ENCODE results near the gene UBE2B. TPM values are rescaled to one million over a fixed set of nuclear protein-coding genes. Genes with fewer than 3 reads are reported as not detected.

UBE2B gene
- total RNA-seq, 1 experiment from 2014 or later = 39.7 TPM

- ATAC-seq = no peak
- H3K27me3 Mint-ChIP-seq (ENCODE audit: low read depth) = no peaks in the 10 kb centered on the region
- POLR2A ChIA-PET = interaction anchor here (2.6 kb wide), 1 partner anchor 114 kb away, joined by 10 read pairs; no protein-coding TSS in a partner anchor
- H3K9me3 Mint-ChIP-seq = no peaks in the 10 kb centered on the region
- H3K27ac Mint-ChIP-seq = peak overlapping the region; percentile 32; the same call in 1 of the 2 replicates
- no peak for DNase-seq (ENCODE audit: low spot score)
- H3K4me1 Mint-ChIP-seq = peaks cover 42% of the 10 kb centered on the region
- no peak for TF ChIP-seq ZNF263 (CRISPR knock-in tag; IDR thresholded peaks at IDR 0.05; ENCODE audit: low read depth)
- no peak for TF ChIP-seq MYBL2 (CRISPR knock-in tag; IDR thresholded peaks at IDR 0.05)
- TF ChIP-seq, protein P1, sequence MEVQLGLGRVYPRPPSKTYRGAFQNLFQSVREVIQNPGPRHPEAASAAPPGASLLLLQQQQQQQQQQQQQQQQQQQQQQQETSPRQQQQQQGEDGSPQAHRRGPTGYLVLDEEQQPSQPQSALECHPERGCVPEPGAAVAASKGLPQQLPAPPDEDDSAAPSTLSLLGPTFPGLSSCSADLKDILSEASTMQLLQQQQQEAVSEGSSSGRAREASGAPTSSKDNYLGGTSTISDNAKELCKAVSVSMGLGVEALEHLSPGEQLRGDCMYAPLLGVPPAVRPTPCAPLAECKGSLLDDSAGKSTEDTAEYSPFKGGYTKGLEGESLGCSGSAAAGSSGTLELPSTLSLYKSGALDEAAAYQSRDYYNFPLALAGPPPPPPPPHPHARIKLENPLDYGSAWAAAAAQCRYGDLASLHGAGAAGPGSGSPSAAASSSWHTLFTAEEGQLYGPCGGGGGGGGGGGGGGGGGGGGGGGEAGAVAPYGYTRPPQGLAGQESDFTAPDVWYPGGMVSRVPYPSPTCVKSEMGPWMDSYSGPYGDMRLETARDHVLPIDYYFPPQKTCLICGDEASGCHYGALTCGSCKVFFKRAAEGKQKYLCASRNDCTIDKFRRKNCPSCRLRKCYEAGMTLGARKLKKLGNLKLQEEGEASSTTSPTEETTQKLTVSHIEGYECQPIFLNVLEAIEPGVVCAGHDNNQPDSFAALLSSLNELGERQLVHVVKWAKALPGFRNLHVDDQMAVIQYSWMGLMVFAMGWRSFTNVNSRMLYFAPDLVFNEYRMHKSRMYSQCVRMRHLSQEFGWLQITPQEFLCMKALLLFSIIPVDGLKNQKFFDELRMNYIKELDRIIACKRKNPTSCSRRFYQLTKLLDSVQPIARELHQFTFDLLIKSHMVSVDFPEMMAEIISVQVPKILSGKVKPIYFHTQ (CRISPR knock-in tag; IDR thresholded peaks at IDR 0.05) = no peak
- TF ChIP-seq ZNF317 (CRISPR knock-in tag; IDR thresholded peaks at IDR 0.05; ENCODE audit: borderline replicate concordance, low read depth) = no peak
- TF ChIP-seq USF2 (CRISPR knock-in tag; IDR thresholded peaks at IDR 0.05) = no peak
- CTCF ChIA-PET = interaction anchor here (0.6 to 3.6 kb wide), 3 partner anchors 22 to 178 kb away, joined by 3 to 19 read pairs (median 4); no protein-coding TSS in a partner anchor
- peaks cover 21% of the 10 kb centered on the region for H3K36me3 Mint-ChIP-seq
- H3K4me3 Mint-ChIP-seq = no peak overlapping the region
Measured at GRCh38 chr5:134409321-134409720, 38.0 kb downstream of the UBE2B start.

DNA sequence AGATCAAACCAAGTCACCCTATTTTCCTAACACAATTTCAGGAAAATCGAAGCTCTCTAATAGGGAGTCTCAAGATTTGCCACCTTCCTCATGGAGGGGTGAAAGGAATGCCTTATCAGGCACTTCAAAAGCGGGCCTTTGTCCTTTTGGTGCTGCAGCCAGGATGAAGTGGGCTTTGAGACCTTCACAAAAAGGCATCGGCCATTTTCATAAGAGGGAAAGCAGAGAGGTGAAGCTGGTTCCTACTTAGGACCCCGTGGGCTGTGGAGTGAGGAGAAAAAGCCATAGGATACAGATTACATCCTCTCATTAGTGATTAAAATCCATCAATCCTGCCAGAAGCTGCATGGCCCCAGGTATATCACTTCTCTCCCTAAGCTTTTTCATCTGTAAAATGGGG is 39.5 kb downstream of the UBE2B start:
- peak overlapping the region; percentile 97 for H3K4me3 Mint-ChIP-seq
- ChIA-PET CTCF (interaction anchor here (0.6 to 2.3 kb wide), 18 partner anchors 15 to 176 kb away, joined by 3 to 23 read pairs (median 6); partner anchors contain the start of gene UBE2B), POLR2A (interaction anchor here (0.7 to 2.9 kb wide), 14 partner anchors 15 to 176 kb away, joined by 3 to 10 read pairs (median 4); partner anchors contain the start of gene UBE2B)
- H3K9me3 Mint-ChIP-seq = no peaks in the 10 kb centered on the region
- no peaks in the 10 kb centered on the region for H3K27me3 Mint-ChIP-seq (ENCODE audit: low read depth)
- no peak for ATAC-seq
- peaks cover 42% of the 10 kb centered on the region for H3K4me1 Mint-ChIP-seq
- DNase-seq (ENCODE audit: low spot score) = no peak
- H3K27ac Mint-ChIP-seq = no peak overlapping the region
- H3K36me3 Mint-ChIP-seq = peaks cover 19% of the 10 kb centered on the region
- no peak for TF ChIP-seq TEAD4 (CRISPR knock-in tag; IDR thresholded peaks at IDR 0.05)
- no peak for TF ChIP-seq CREM (CRISPR knock-in tag; IDR thresholded peaks at IDR 0.05)
- TF ChIP-seq SMAD3 (CRISPR knock-in tag; IDR thresholded peaks at IDR 0.05; ENCODE audit: borderline replicate concordance) = no peak
- TF ChIP-seq ZNF263 (CRISPR knock-in tag; IDR thresholded peaks at IDR 0.05; ENCODE audit: low read depth) = no peak

- Mint-ChIP-seq H3K4me3 (peak overlapping the region; percentile 97), H3K36me3 (peaks cover 15% of the 10 kb centered on the region), H3K27ac (peak overlapping the region; percentile 76), H3K4me1 (peaks cover 42% of the 10 kb centered on the region), H3K9me3 (no peaks in the 10 kb centered on the region), H3K27me3 (ENCODE audit: low read depth) (no peaks in the 10 kb centered on the region)
- ChIA-PET POLR2A (interaction anchor here (0.7 to 2.9 kb wide), 15 partner anchors 15 to 188 kb away, joined by 3 to 10 read pairs (median 5); partner anchors contain the start of gene UBE2B), CTCF (interaction anchor here (0.6 to 2.3 kb wide), 22 partner anchors 15 to 176 kb away, joined by 3 to 23 read pairs (median 4); partner anchors contain the start of gene UBE2B)
- no peak for TF ChIP-seq FOXP1 (CRISPR knock-in tag; IDR thresholded peaks at IDR 0.05; ENCODE audit: borderline replicate concordance)
- no peak for TF ChIP-seq ZNF232 (CRISPR knock-in tag; IDR thresholded peaks at IDR 0.05)
- DNase-seq (ENCODE audit: low spot score) (no peak), ATAC-seq (no peak)
Measured at GRCh38 chr5:134411228-134411545, 39.8 kb downstream of the UBE2B start.

GRCh38 chr5:134411546-134412266 is 40.3 kb downstream of the UBE2B start, which contains the start of gene CDKN2AIPNL:
TSS of gene CDKN2AIPNL (minus strand) at chr5:134411881. CDS start at chr5:134411854, 27 bp downstream.
- ChIA-PET CTCF (interaction anchor here (0.6 to 2.3 kb wide), 22 partner anchors 15 to 175 kb away, joined by 3 to 23 read pairs (median 4); partner anchors contain the start of gene UBE2B), POLR2A (interaction anchor here (0.7 to 2.9 kb wide), 15 partner anchors 14 to 188 kb away, joined by 3 to 10 read pairs (median 5); partner anchors contain the start of gene UBE2B)
- DNase-seq (ENCODE audit: low spot score) = peak; percentile 92
- Mint-ChIP-seq H3K4me3 (peak within 1 kb of the TSS; percentile 97), H3K27ac (peak within 1 kb of the TSS; percentile 76), H3K4me1 (peaks cover 42% of the 10 kb centered on the region), H3K27me3 (ENCODE audit: low read depth) (no peaks in the 10 kb centered on the region), H3K9me3 (no peaks in the 10 kb centered on the region), H3K36me3 (peaks cover 12% of the 10 kb centered on the region)
- ATAC-seq = peak; percentile 98
- TF ChIP-seq FOXK1 (CRISPR knock-in tag; IDR thresholded peaks at IDR 0.05) (peak; percentile 95), STAT6 (CRISPR knock-in tag; conservative IDR thresholded peaks at IDR 0.05; ENCODE audit: low read depth) (no peak), JUN (CRISPR knock-in tag; IDR thresholded peaks at IDR 0.05) (peak; percentile 59; the same call in 1 of the 2 replicates), E2F1 (CRISPR knock-in tag; IDR thresholded peaks at IDR 0.05) (peak; percentile 80), ATF1 (CRISPR knock-in tag; IDR thresholded peaks at IDR 0.05) (peak; percentile 55; the same call in 1 of the 2 replicates), MXD4 (CRISPR knock-in tag; IDR thresholded peaks at IDR 0.05; ENCODE audit: borderline replicate concordance) (no peak), USF1 (CRISPR knock-in tag; IDR thresholded peaks at IDR 0.05) (peak; percentile 64), ZNF232 (CRISPR knock-in tag; IDR thresholded peaks at IDR 0.05) (peak; percentile 91; the same call in 1 of the 2 replicates), IRF2 (CRISPR knock-in tag; IDR thresholded peaks at IDR 0.05; ENCODE audit: borderline replicate concordance, low read depth) (no peak)
